Neuronal stem cell (in vitro differentiated cells): Measurements from ENCODE around the gene NHLH2.

Experiments
- DNase-seq: peaks from one replicate; pipeline ENCODE4 v3.0.0-alpha.2; 2013; ENCODE audit warnings: low spot score
- H2AFZ ChIP-seq: one replicate; pipeline ENCODE4 v1.6.1; 2013; ENCODE audit warnings: mild to moderate bottlenecking, low read length, inconsistent platforms
- H2AK5ac ChIP-seq: 2 replicates; pipeline ENCODE4 v1.6.1; 2013; ENCODE audit warnings: low read depth, mild to moderate bottlenecking, inconsistent platforms, low read length, moderate library complexity, mixed read lengths
- H2BK120ac ChIP-seq: 2 replicates; pipeline ENCODE4 v1.6.1; 2013; ENCODE audit warnings: low read depth, mild to moderate bottlenecking, inconsistent platforms, low read length, moderate library complexity, mixed read lengths
- H2BK12ac ChIP-seq: one replicate; pipeline ENCODE4 v1.6.1; 2013; ENCODE audit warnings: low read length, inconsistent platforms
- H2BK15ac ChIP-seq: 2 replicates; pipeline ENCODE4 v1.6.1; 2013; ENCODE audit warnings: mild to moderate bottlenecking, low read length, inconsistent platforms, mixed read lengths
- H2BK5ac ChIP-seq: one replicate; pipeline ENCODE4 v1.6.1; 2013; ENCODE audit warnings: inconsistent platforms, mild to moderate bottlenecking, low read length, moderate library complexity
- H3K14ac ChIP-seq: one replicate; pipeline ENCODE4 v1.6.1; 2013; ENCODE audit warnings: low read length, inconsistent platforms
- H3K18ac ChIP-seq: 2 replicates; pipeline ENCODE4 v1.6.1; 2013; ENCODE audit warnings: low read length, inconsistent platforms
- H3K23ac ChIP-seq: 2 replicates; pipeline ENCODE4 v1.6.1; 2013; ENCODE audit warnings: low read depth, mild to moderate bottlenecking, mixed read lengths, low read length, inconsistent platforms; ENCODE audit not compliant: poor library complexity
- H3K27ac ChIP-seq: replicated peaks from 3 replicates; pipeline ENCODE4 v1.5.1; 2013; ENCODE audit warnings: low read length, inconsistent platforms
- H3K27me3 ChIP-seq, 3 experiments: 2 replicates each; pipeline ENCODE4 v1.6.1; 2013; ENCODE audit warnings: low read length in 3 of 3, mild to moderate bottlenecking in 2 of 3, inconsistent platforms in 1 of 3, low read depth in 1 of 3, mixed read lengths in 1 of 3, moderate library complexity in 1 of 3; ENCODE audit not compliant: control insufficient read depth in 3 of 3, insufficient read depth in 3 of 3
- H3K36me3 ChIP-seq, 2 donors: replicated peaks in 1 of 2; 2 replicates each; pipeline ENCODE4 v1.6.1; 2013; ENCODE audit warnings: low read length in 2 of 2; ENCODE audit not compliant: control insufficient read depth in 2 of 2, insufficient read depth in 2 of 2
- H3K4ac ChIP-seq: 2 replicates; pipeline ENCODE4 v1.6.1; 2013; ENCODE audit warnings: inconsistent platforms, mild to moderate bottlenecking, low read length, moderate library complexity
- H3K4me1 ChIP-seq, 2 donors: 1 replicate in 1 of 2; 2 replicates in 1 of 2; pipeline ENCODE4 v1.6.1; 2013; ENCODE audit warnings: low read length in 2 of 2, low read depth in 1 of 2; ENCODE audit not compliant: control insufficient read depth in 2 of 2, insufficient read depth in 1 of 2
- H3K4me2 ChIP-seq: one replicate; pipeline ENCODE4 v1.6.1; 2013; ENCODE audit warnings: mild to moderate bottlenecking, low read length, inconsistent platforms; ENCODE audit not compliant: insufficient read depth, poor library complexity, severe bottlenecking
- H3K4me3 ChIP-seq, 2 donors: 2 replicates each; pipeline ENCODE4 v1.5.1; 2013; ENCODE audit warnings: low read length in 2 of 2, mild to moderate bottlenecking in 2 of 2, inconsistent platforms in 1 of 2, moderate library complexity in 1 of 2
- H3K79me1 ChIP-seq: one replicate; pipeline ENCODE4 v1.6.1; 2013; ENCODE audit warnings: low read depth, mild to moderate bottlenecking, inconsistent platforms, low read length, moderate library complexity
- H3K9ac ChIP-seq: one replicate; pipeline ENCODE4 v1.6.1; 2013; ENCODE audit warnings: mild to moderate bottlenecking, low read depth, low read length, inconsistent platforms; ENCODE audit not compliant: poor library complexity
- H3K9me3 ChIP-seq, 2 donors: replicated peaks in 1 of 2; 2 replicates each; pipeline versions ENCODE3 to v1.6.1; 2013; ENCODE audit warnings: low read length in 2 of 2, mild to moderate bottlenecking in 2 of 2, inconsistent platforms in 1 of 2, low read depth in 1 of 2, mixed read lengths in 1 of 2, moderate library complexity in 1 of 2; ENCODE audit not compliant: control insufficient read depth in 2 of 2, insufficient read depth in 1 of 2
- H4K8ac ChIP-seq: one replicate; pipeline ENCODE4 v1.6.1; 2013; ENCODE audit warnings: low read depth, mild to moderate bottlenecking, inconsistent platforms, low read length, moderate library complexity
- H4K91ac ChIP-seq: one replicate; pipeline ENCODE4 v1.6.1; 2013; ENCODE audit warnings: low read length, low read depth, mild to moderate bottlenecking, inconsistent platforms; ENCODE audit not compliant: poor library complexity
- WGBS, 2 donors: extraction: QIAGEN DNeasy Blood & Tissue Kit; methylation state at CpG; one replicate each; pipeline ENCODE4 v1.1.7; 2013; ENCODE audit warnings: missing lambda C conversion rate in 2 of 2, mixed read lengths in 1 of 2; ENCODE audit not compliant: insufficient read length in 2 of 2, insufficient replicate concordance in 1 of 2; ENCODE audit errors: extremely low coverage in 2 of 2; 5-methylcytosine and 5-hydroxymethylcytosine counted together

NHLH2 gene

DNA sequence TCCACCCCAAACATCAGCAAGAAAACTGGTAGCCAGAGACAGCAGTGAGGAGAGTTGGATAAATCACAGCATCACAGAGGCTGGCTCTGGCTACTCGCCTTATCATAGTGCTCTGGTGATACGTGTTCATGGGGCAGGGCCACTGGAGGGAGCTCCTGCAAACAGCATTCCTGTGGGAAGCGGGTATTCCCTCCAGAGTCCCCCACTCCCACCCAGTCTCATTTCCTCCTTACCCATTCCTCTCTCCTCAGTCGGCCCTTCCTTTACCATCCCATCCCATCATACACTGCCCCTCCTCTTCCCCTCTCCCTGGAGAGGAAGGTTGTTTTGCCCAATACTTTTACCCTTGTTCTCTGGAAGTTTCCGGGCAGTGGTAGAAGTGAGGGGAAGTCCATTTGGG is 7.1 kb downstream of the NHLH2 start:
- Histone ChIP-seq H3K79me1 (no peaks in the 10 kb centered on the region), H3K36me3 (no peaks in the 10 kb centered on the region), H3K4me3 (no peak overlapping the region), H3K27me3 (peaks cover 6 to 50% (median 18%) of the 10 kb centered on the region in 3 experiments), H2BK120ac (no peak overlapping the region), H2BK12ac (no peak overlapping the region), H3K27ac (no peak overlapping the region), H2BK5ac (no peak overlapping the region), H3K23ac (no peak overlapping the region), H2BK15ac (no peak overlapping the region), H3K9me3 (peaks cover 0 to 9% of the 10 kb centered on the region in 2 donors), H3K9ac (no peak overlapping the region), H3K14ac (no peak overlapping the region), H2AK5ac (no peak overlapping the region), H3K4me2 (no peak overlapping the region), H2AFZ (no peak overlapping the region), H4K8ac (no peak overlapping the region), H4K91ac (no peak overlapping the region), H3K4me1 (peaks cover 0 to 5% of the 10 kb centered on the region in 2 donors), H3K4ac (no peak overlapping the region), H3K18ac (no peak overlapping the region)
- no peak for DNase-seq
- no CpG with 5 or more reads among the region's 5 CpGs for WGBS, 2 donors

DNA sequence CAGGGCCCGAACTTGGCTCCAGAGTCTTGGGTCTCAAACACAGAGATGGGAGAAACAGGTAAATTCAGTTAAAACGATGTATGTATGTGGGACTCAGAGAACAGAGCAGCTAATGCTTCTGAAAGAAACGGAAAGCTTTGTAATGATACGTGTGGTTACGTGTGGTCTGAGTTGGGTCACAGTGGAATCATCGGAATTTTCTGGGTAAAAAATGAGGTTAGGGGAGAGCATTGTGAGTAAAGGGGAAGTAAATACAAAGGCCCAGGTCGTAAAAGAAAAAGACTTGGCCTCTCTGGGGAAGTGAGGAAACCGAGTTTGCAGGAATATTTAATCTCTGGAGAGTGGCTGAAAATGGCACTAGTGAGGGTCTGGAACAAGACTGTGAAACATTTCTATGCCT is 8.3 kb downstream of the NHLH2 start:
- Histone ChIP-seq H4K91ac (no peak overlapping the region), H3K4me3 (no peak overlapping the region), H2BK12ac (no peak overlapping the region), H2BK15ac (no peak overlapping the region), H3K27ac (no peak overlapping the region), H3K9me3 (no peaks in the 10 kb centered on the region), H4K8ac (no peak overlapping the region), H2BK120ac (no peak overlapping the region), H3K4me2 (no peak overlapping the region), H3K36me3 (no peaks in the 10 kb centered on the region), H3K9ac (no peak overlapping the region), H3K79me1 (no peaks in the 10 kb centered on the region), H2AK5ac (no peak overlapping the region), H3K4me1 (peaks cover 0 to 4% of the 10 kb centered on the region in 2 donors), H2AFZ (no peak overlapping the region), H3K18ac (no peak overlapping the region), H3K4ac (no peak overlapping the region), H3K14ac (no peak overlapping the region), H3K27me3 (peaks cover 3 to 47% (median 9%) of the 10 kb centered on the region in 3 experiments), H2BK5ac (no peak overlapping the region), H3K23ac (no peak overlapping the region)
- no peak for DNase-seq
- WGBS, 2 donors: no CpG with 5 or more reads among the region's 8 CpGs

GRCh38 chr1:115830963-115831362 is 10.0 kb downstream of the NHLH2 start:
- no CpG with 5 or more reads among the region's 3 CpGs for WGBS, 2 donors

DNA sequence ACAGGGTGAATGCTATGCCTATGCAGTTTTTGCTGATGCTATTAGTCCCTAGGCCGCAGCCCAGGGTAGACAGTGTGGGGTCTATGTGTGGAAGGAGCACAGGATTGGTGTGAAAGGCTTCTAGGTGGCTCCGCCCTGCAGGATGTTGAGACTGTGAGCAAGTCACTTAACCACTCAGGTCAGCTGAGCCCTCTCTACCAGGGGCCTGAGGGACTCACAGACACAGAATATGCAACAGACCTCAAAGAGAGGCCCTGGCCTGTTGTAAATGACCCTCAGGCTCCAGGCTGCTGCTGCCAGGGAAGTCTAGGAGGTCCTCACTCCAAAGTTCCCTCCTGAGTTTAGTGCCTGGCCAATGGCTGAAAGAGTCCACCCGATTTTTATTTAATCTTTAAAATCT is 11.0 kb downstream of the NHLH2 start:
- no peak overlapping the region for H3K9ac ChIP-seq
- no peaks in the 10 kb centered on the region for H3K79me1 ChIP-seq
- H2AK5ac ChIP-seq: no peak overlapping the region
- no peak overlapping the region for H3K4me2 ChIP-seq
- no CpG with 5 or more reads among the region's 3 CpGs for WGBS, 2 donors
- no peak overlapping the region for H3K14ac ChIP-seq
- no peak overlapping the region for H3K4ac ChIP-seq
- no peak overlapping the region for H4K91ac ChIP-seq
- H2BK15ac ChIP-seq: no peak overlapping the region
- H3K18ac ChIP-seq: no peak overlapping the region
- no peaks in the 10 kb centered on the region for H3K36me3 ChIP-seq
- H3K9me3 ChIP-seq: no peaks in the 10 kb centered on the region
- no peak for DNase-seq
- no peak overlapping the region for H3K4me3 ChIP-seq
- no peak overlapping the region for H2BK120ac ChIP-seq
- peaks cover 0 to 29% (median 3%) of the 10 kb centered on the region in 3 experiments for H3K27me3 ChIP-seq
- no peak overlapping the region for H4K8ac ChIP-seq
- H3K27ac ChIP-seq: no peak overlapping the region
- peaks cover 0 to 7% of the 10 kb centered on the region in 2 donors for H3K4me1 ChIP-seq
- no peak overlapping the region for H3K23ac ChIP-seq
- H2AFZ ChIP-seq: no peak overlapping the region
- no peak overlapping the region for H2BK12ac ChIP-seq
- H2BK5ac ChIP-seq: no peak overlapping the region

More at GRCh38 chr1:115830963-115831362, 10.0 kb downstream of the NHLH2 start:
- Histone ChIP-seq H4K8ac (no peak overlapping the region), H3K4me2 (no peak overlapping the region), H2BK15ac (no peak overlapping the region), H3K9me3 (no peaks in the 10 kb centered on the region), H2BK5ac (no peak overlapping the region), H4K91ac (no peak overlapping the region), H3K36me3 (no peaks in the 10 kb centered on the region), H3K9ac (no peak overlapping the region), H3K4ac (no peak overlapping the region), H3K14ac (no peak overlapping the region), H3K18ac (no peak overlapping the region), H3K27me3 (peaks cover 0 to 38% (median 3%) of the 10 kb centered on the region in 3 experiments), H3K23ac (no peak overlapping the region), H2AFZ (no peak overlapping the region), H2BK12ac (no peak overlapping the region), H2BK120ac (no peak overlapping the region), H3K4me3 (no peak overlapping the region), H2AK5ac (no peak overlapping the region), H3K27ac (no peak overlapping the region), H3K4me1 (peaks cover 0 to 7% of the 10 kb centered on the region in 2 donors), H3K79me1 (no peaks in the 10 kb centered on the region)
- no peak for DNase-seq
